Ascending aorta (tissue), 2 donors: ENCODE measurements around the gene FLYWCH2. TPM values are rescaled to one million over a fixed set of nuclear protein-coding genes. Genes with fewer than 3 reads are reported as not detected.

Source experiments
- DNase-seq, 2 donors: peaks; one replicate each; pipeline ENCODE4 v3.0.0-alpha.2; 2019; ENCODE audit warnings: low spot score in 2 of 2
- H3K27ac ChIP-seq, 2 donors: fragments of 200-600 bp; sonication (generic); one replicate each; pipeline ENCODE4 v1.5.1; 2016 to 2017; ENCODE audit warnings: mild to moderate bottlenecking in 1 of 2
- H3K27me3 ChIP-seq: fragments of 200-600 bp; sonication (generic); one replicate; pipeline ENCODE4 v1.5.1; 2017
- H3K36me3 ChIP-seq, 2 donors: fragments of 200-600 bp; sonication (generic); one replicate each; pipeline ENCODE4 v1.5.1; 2016
- H3K4me1 ChIP-seq, 2 donors: fragments of 200-600 bp; sonication (generic); one replicate each; pipeline ENCODE4 v1.5.1; 2016 to 2017; ENCODE audit warnings: mild to moderate bottlenecking in 1 of 2
- H3K4me3 ChIP-seq, 2 donors: fragments of 200-600 bp; sonication (generic); one replicate each; pipeline ENCODE4 v1.5.1; 2016 to 2017; ENCODE audit warnings: mild to moderate bottlenecking in 1 of 2
- H3K9me3 ChIP-seq, 2 donors: fragments of 200-600 bp; sonication (generic); one replicate each; pipeline ENCODE4 v1.5.1; 2016
- CTCF ChIP-seq, 3 experiments: fragments of 200-600 bp in 2 of 3; fragments of 450-650 bp in 1 of 3; sonication (generic) in 2 of 3; IDR thresholded peaks; one replicate each; pipeline ENCODE4 v1.5.1; 2016 to 2019; ENCODE audit warnings: antibody characterized with exemption in 3 of 3, mild to moderate bottlenecking in 1 of 3, moderate library complexity in 1 of 3
- intact Hi-C: fragments of 100-400 bp; cut with DNase I; formaldehyde crosslinking; loops from one replicate; pipeline ENCODE4 v1.15.1; 2023
- total RNA-seq: library from RNA; depleted of rRNA; stranded (reverse); fragments of >200 nt; gene quantifications from one replicate; pipeline ENCODE4 v1.1.0, GENCODE V29; 2016

The FLYWCH2 gene
- total RNA-seq, 1 donor from 2014 or later: 109 TPM

- intact Hi-C loops: no loop called here
- Histone ChIP-seq H3K27ac (no peak overlapping the region), H3K36me3 (no peaks in the 10 kb centered on the region), H3K9me3 (no peaks in the 10 kb centered on the region), H3K27me3 (peaks cover 11% of the 10 kb centered on the region), H3K4me1 (no peaks in the 10 kb centered on the region), H3K4me3 (no peak overlapping the region)
- DNase-seq: no peak
- TF ChIP-seq CTCF (IDR thresholded peaks at IDR 0.05): no peak
Measured at GRCh38 chr16:2860826-2861567, 22.0 kb upstream of the FLYWCH2 start.

- intact Hi-C loops: loop anchor here (5.0 kb wide), 2 partner anchors 47 to 88 kb away; partner anchors contain the start of genes ELOB and FLYWCH1
- Histone ChIP-seq H3K4me1 (no peaks in the 10 kb centered on the region), H3K27ac (no peak overlapping the region), H3K27me3 (no peaks in the 10 kb centered on the region), H3K36me3 (no peaks in the 10 kb centered on the region), H3K4me3 (no peak overlapping the region), H3K9me3 (no peaks in the 10 kb centered on the region)
- no peak for TF ChIP-seq CTCF (IDR thresholded peaks at IDR 0.05)
- DNase-seq: no peak
Measured at GRCh38 chr16:2865651-2866050, 17.4 kb upstream of the FLYWCH2 start.

DNA sequence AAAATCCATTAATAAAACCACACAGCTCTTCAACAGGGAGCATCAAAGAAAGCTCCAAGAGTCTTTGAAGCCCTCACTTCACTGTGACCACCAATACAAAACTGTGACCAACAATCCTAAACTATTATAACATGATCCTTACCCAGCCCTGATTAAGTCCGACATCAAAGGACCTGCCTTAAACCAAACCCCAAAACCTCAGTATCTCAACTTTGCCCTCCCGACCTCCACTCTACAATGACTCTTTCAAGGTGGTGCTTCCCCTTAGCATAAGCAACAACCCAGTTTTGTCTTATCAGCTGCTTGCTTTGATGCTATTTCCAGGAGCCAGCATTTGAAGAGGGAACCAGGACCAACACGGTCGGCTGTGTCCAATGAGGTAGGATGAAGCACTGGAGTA, 16.6 kb upstream of the FLYWCH2 start:
- DNase-seq: no peak
- intact Hi-C loops: loop anchor here (5.0 kb wide), 2 partner anchors 46 to 89 kb away; partner anchors contain the start of genes ELOB and FLYWCH1
- no peak overlapping the region for H3K27ac ChIP-seq
- H3K4me1 ChIP-seq: no peaks in the 10 kb centered on the region
- no peak overlapping the region for H3K4me3 ChIP-seq
- no peak for TF ChIP-seq CTCF (IDR thresholded peaks at IDR 0.05)
- H3K9me3 ChIP-seq: no peaks in the 10 kb centered on the region
- H3K36me3 ChIP-seq: no peaks in the 10 kb centered on the region
- H3K27me3 ChIP-seq: no peaks in the 10 kb centered on the region

GRCh38 chr16:2867661-2867986, 15.4 kb upstream of the FLYWCH2 start:
- no peaks in the 10 kb centered on the region for H3K9me3 ChIP-seq
- no peaks in the 10 kb centered on the region for H3K4me1 ChIP-seq
- H3K36me3 ChIP-seq: no peaks in the 10 kb centered on the region
- no peak for DNase-seq
- H3K27me3 ChIP-seq: no peaks in the 10 kb centered on the region
- TF ChIP-seq CTCF (IDR thresholded peaks at IDR 0.05): no peak
- intact Hi-C loops: loop anchor here (5.0 kb wide), 2 partner anchors 45 to 90 kb away; partner anchors contain the start of genes ELOB and FLYWCH1
- peak overlapping the region; percentile 87 to 93 for H3K27ac ChIP-seq
- H3K4me3 ChIP-seq: peak overlapping the region; percentile 67 to 77

GRCh38 chr16:2867987-2868789, 14.8 kb upstream of the FLYWCH2 start:
- peak overlapping the region; percentile 67 to 77 for H3K4me3 ChIP-seq
- no peaks in the 10 kb centered on the region for H3K9me3 ChIP-seq
- intact Hi-C loops: loop anchor here (1.0 to 5.0 kb wide), 7 partner anchors 14 to 195 kb away; partner anchors contain the start of genes ELOB, FLYWCH1 and SRRM2
- peak; percentile 94 to 98 (median 94) for TF ChIP-seq CTCF (IDR thresholded peaks at IDR 0.05)
- no peaks in the 10 kb centered on the region for H3K36me3 ChIP-seq
- H3K27ac ChIP-seq: peak overlapping the region; percentile 87 to 93
- H3K27me3 ChIP-seq: no peaks in the 10 kb centered on the region
- peak; percentile 82 to 98 for DNase-seq
- H3K4me1 ChIP-seq: no peaks in the 10 kb centered on the region
